HG02981 (cell line): ENCODE measurements around the gene OTX1.
"Not testable (repeated sequence)": the region's sequence is repeated elsewhere in the genome, so short reads cannot be mapped to it uniquely, and the experiment has no call there.

Experiments
- ATAC-seq: cut with Tn5 transposase; IDR thresholded peaks from one replicate; pipeline ENCODE4 v1.9.1; 2021; ENCODE audit warnings: mild to moderate bottlenecking, moderate library complexity; ENCODE audit not compliant: unreplicated experiment

Gene OTX1

DNA sequence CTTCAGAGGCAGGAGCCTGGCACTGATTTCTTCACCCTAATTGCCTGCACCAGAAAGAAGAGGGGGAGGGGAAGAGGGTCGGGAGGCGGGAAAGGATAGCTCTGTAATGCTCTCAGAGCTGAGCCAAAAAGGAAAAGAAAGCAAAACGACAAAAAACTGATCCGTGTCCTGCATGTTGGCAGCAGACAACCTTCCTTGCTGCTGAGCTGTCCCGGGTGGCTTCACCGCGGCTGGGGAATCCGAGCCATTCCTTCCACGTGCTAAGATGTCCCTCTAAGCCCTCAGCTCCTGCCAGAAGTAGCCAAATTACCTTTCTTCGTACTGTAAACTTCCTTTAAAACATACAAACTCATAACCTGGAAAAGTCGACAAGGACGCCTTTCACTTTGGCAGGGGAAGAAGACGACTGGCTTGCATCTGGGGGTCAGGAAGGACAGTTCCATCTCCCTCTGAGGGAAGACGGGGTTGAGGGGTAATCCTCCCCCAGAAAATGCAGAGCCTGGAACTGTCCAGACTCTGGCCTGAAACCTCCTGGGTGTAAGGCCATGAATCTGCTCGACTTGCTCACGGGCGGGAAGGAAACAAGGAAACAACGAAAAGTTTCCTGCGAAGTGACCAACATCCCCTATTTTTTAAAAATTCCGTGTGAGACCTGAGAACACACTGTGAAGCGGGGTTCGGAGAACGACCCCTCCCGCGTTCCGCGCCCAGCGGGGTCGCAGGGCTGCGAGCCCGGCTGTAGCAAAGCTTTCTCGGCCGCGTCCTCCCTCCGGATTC, 7.7 kb downstream of the OTX1 start:
- no peak for ATAC-seq

DNA sequence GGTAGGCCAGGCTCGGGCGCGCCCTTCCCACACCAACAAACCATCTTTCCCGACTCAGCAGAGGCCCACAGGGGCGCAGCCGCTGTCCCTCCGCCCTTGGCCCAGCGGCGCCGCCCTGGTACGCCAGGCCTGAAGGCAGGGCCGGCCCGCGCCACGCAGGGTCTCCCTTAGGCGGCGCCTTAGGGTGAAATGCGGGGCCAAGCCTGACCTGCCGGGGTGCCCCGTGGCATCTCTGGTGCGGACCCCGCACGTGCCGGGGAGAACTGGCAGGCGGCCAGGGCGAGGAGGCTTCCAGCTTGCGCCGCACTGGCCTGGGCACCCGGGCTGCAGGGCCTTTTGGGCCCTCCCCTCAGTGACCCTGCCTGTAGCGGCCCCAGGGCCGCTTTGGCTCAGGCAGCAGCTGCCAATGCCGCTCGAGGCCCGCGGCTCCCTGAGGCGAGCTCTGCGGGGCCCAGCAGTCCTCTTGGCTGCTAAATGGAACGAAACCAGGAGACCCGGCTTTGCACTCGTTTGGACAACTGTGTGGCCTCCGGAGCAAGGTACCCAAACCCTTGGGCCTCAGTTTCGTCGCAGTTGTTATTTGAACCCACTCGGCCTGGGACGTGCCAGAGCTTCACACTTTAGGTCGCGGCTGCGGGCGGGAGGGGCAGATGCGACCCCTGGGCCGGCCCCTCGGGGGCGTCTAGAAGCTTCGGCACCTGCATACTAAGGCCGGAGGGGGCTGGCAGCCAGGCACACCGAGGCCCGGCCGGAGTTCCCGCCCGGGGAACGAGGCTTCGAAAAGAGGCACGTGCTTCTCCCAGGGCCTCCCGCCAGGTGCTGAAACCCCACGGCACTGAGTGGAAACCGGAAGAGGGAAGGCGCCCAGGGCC, 8.5 kb downstream of the OTX1 start:
- no peak for ATAC-seq

GRCh38 chr2:63059793-63060471, 9.3 kb downstream of the OTX1 start:
- ATAC-seq = no peak

DNA sequence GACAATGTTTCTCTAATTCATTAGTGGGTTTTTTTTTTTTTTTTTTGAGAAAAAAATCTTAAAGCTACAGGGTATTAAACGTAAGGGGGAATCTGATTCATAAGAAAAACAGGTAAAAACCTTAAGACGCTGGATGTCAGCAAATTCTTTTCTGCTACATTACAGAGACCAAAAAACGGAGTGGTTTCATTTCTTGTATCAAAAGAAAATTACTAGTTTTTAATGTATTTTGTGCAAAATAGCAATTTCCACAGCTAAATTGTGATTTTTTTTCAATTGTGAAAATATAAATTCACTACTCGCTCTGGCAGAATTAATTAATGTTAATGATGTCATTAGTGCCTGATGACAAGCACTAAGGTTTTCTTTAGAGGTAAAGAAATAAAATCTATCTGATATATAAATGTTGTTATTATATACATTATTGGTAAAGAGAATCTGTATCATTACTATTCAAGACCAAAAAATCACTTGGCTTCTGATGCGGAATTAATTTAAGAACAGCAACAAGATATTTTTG, 9.9 kb downstream of the OTX1 start:
- no peak for ATAC-seq

DNA sequence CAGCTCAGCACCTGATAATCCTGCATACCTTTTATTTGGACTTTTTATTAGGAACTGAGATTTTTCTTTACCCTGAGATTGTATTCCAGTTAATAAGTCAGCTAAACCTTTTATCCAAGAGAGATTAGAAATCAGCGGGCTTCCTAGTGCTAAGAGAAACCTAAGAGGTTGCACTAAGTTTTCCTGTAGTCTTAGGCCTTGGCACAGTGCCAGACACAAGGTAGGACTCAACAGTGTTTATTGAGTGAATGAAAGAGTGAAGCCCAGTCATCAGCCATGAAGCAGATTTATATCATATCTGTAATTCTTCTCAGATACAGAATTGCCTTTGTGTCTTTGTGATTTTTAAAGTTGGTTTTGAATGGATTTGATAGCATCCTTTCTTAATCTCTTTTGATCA, 13.6 kb downstream of the OTX1 start:
- no peak for ATAC-seq

GRCh38 chr2:63064661-63065060, 14.0 kb downstream of the OTX1 start:
- ATAC-seq = no peak

DNA sequence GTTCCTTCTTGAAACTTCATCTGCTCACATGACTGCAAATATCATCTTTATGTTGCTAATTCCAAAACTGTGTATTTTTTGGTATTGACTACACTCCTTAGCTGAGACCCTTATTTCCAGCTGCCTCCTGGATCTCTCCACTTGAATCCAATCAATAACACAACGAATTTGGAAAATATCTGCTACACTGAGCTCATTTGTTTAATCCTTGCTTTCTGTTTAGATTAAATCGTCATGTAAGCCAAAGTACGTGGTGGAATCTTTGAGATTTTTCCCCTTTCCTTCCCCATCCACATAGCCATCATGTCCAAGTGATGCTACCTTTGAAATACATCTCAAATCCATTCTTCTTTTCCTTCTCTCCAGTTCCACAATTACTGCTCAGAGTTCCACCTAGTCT, 15.6 kb downstream of the OTX1 start:
- no peak for ATAC-seq

DNA sequence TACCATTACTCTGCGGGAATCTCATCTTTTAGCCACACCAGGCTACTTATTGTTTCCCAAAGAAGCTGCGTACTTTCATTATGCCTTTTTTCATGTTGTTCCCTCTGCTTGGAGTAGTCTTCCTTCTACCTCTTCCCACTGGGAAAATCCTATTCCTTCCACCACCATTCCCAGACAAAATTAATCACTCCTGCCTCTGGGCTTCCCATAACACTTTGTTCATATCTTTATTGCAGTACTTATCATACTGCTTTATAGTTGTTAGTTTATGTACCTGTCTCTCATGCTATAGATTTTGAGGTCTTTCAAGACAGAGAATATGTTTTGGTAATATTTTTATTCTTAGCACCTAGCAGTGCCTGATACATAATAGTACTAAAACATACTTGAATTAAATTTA, 16.2 kb downstream of the OTX1 start:
- ATAC-seq = no peak

- ATAC-seq = no peak
These were observed 21.0 kb downstream of the OTX1 start for GRCh38 chr2:63071664-63072063.

GRCh38 chr2:63073994-63074393, 23.4 kb downstream of the OTX1 start:
- ATAC-seq = no peak

DNA sequence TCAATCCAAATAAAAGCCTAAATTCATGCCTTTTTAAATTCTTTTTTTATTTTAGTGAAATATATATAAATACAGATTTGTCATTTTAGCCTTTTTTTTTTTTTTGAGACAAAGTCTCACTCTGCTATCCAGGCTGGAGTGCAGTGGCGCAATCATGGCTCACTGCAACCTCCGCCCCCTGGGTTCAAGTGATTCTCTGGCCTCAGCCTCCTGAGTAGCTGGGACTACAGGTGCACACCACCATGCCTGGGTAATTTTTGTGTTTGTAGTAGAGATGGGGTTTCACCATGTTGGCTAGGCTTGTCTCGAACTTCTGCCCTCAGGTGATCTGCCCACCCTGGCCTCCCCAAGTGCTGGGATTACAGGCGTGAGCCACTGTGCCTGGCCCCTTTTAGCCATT, 23.8 kb downstream of the OTX1 start:
- not testable (repeated sequence) for ATAC-seq

DNA sequence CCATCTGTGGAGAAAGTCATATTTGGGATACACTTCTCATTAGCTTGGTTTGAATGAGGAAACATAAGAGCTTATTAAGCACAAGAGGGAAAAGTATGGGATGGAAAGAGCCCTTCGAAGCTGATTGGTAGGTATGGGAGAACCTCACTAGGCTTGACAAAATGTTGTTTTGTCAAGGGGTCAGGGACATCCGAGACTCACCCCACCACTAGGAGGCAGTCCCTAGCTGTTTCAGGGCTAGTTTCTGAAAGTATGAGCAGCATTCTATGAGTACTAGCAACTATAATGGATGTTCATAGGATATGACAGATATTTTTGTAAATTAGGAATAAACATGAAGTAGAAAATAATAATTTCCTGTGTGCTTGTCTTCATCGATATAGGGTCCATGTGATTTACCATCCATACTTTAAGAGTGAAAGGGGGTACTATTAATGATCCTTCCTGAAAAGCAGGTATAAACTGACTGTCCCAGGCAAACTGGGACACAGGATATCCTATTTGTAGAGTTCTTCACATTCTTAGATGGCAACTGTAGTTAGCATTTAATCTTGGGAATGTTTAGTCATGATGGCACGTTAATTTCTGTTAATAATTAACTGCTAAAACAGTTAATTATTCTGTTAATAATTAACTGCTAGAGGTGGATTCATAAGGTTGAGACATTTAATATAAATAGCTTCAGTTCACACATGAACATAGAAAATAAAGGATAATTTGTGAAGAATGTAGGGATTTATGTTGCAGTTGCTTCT, 28.4 kb downstream of the OTX1 start:
- ATAC-seq = no peak

- peak; percentile 47 for ATAC-seq
These were observed 30.8 kb downstream of the OTX1 start for GRCh38 chr2:63081404-63081803.

GRCh38 chr2:63086687-63087086, 36.1 kb downstream of the OTX1 start:
- ATAC-seq = no peak

DNA sequence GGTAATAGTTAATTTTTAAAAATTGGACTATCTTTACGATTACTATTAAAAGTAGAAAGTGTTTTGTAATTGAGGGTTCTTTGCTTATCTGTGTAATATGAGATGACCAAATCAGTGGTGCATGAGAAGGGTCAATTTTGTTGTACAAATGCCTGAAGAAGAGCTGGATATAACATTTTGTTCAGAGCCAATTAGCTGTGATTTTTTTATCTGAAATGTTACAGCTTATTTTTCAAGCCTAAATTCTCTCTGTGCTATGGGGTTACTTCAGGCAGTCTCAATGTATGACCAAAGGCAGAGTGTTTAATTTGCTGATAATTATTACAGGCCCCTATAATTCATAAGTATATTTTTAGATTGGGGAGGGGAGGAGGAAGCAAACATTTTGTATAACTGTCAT, 41.8 kb downstream of the OTX1 start:
- ATAC-seq = no peak

- no peak for ATAC-seq
These were observed 42.2 kb downstream of the OTX1 start for GRCh38 chr2:63092857-63093256.

DNA sequence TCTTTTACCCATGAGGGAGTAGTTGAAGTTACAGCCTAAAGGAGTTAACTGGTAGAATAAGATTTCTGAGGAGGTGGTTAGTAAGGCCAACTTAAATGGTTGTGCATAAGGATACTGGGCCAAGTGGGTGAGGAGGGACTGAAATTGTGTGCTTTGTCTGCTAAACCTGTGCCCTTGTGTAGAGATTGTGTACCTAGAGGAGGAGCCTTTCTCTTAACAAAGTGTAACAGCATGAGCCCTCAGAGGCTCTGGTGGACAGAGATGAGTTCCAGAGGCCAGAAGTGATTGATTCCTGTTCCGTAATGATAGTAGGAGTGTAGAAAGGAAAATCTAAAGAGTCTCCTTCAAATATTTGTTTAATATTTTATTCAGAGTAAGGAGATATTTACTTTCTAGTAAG, 42.9 kb downstream of the OTX1 start:
- no peak for ATAC-seq

GRCh38 chr2:63096491-63096890, 45.9 kb downstream of the OTX1 start:
- ATAC-seq = no peak

DNA sequence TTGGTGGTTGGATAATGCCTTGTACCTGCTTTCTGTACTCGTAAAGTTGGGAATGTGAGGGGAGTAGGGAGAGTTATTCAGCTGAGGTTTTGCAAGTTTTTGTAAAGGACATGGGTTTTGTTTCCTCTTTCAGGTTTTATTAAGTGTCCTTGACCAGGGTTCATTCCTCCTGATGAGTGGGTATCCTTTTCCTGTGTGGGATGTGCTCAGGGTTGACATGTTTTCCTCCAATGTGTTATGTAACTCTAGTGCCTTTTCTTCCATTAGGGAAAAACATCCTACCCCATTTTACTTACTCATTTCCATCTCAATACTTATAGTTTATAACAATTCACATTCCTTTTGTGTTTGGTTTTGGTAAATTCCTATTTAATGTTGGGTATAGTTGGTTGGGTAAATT, 48.4 kb downstream of the OTX1 start:
- no peak for ATAC-seq

- no peak for ATAC-seq
These were observed 51.3 kb downstream of the OTX1 start for GRCh38 chr2:63101954-63102353.

DNA sequence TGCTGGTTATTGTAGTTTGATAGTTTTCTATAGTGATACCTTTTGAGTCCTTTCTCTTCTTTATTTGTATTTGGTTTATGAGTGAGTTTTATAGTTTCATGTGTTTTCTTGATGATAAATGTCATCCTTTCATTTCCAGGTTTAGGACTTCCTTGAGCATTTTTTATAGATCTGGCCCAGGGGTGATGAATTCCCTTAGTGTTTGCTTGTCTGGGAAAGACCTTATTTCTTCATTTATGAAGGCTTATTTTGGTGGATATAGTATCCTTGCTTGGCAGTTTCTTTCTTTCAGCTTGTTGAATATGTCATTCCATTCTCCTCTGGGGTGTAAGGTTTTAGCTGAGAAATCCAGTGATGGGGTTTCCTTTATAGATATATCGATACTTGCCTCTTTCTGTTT, 53.9 kb downstream of the OTX1 start:
- no peak for ATAC-seq
